ENCODE results near the gene MIPOL1. TPM values are rescaled to one million over a fixed set of nuclear protein-coding genes. Genes with fewer than 3 reads are reported as not detected.
A peak's percentile ranks its signal among the peaks of the same experiment; 100 is the strongest.

MIPOL1 gene
- total and polyA plus RNA-seq, 2 of the 13 experiments (the other 11 are each of a cell fraction or from before 2014, with no cell fraction given) = 8.6 to 34.2 TPM

GRCh38 chr14:37569729-37570128, 372.0 kb downstream of the MIPOL1 start (continued):
- TF ChIP-seq ZNF646 (CRISPR knock-in tag; IDR thresholded peaks at IDR 0.05) (no peak), U2AF1 (optimal IDR thresholded peaks at IDR 0.05; ENCODE audit: low read depth, low read length) (no peak), NCOR1 (IDR thresholded peaks at IDR 0.05; ENCODE audit: borderline replicate concordance, low read length) (0 out of 2 replicates have a peak, but pooled peaks have one; percentile 25), ZNF567 (CRISPR knock-in tag; IDR thresholded peaks at IDR 0.05; ENCODE audit: borderline replicate concordance) (no peak), ZNF800 (CRISPR knock-in tag; IDR thresholded peaks at IDR 0.05) (no peak), PTBP1 (IDR thresholded peaks at IDR 0.05; ENCODE audit: low read depth, low read length, poor library complexity, severe bottlenecking) (no peak), USF2 (IDR thresholded peaks at IDR 0.05; ENCODE audit: low read depth, low read length) (no peak), USF2 (CRISPR knock-in tag; IDR thresholded peaks at IDR 0.05; ENCODE audit: borderline replicate concordance) (no peak), CBFB (CRISPR knock-in tag; IDR thresholded peaks at IDR 0.05) (no peak), ZNF343 (CRISPR knock-in tag; IDR thresholded peaks at IDR 0.05) (no peak), XBP1 (CRISPR knock-in tag; IDR thresholded peaks at IDR 0.05) (no peak), ETV6 (CRISPR knock-in tag; conservative IDR thresholded peaks at IDR 0.05) (no peak), HNRNPUL1 (IDR thresholded peaks at IDR 0.05; ENCODE audit: low read depth, low read length) (no peak), ETV5 (CRISPR knock-in tag; IDR thresholded peaks at IDR 0.05; ENCODE audit: borderline replicate concordance) (no peak)
